ENCODE data around the gene GPR37.

GPR37 gene

DNA sequence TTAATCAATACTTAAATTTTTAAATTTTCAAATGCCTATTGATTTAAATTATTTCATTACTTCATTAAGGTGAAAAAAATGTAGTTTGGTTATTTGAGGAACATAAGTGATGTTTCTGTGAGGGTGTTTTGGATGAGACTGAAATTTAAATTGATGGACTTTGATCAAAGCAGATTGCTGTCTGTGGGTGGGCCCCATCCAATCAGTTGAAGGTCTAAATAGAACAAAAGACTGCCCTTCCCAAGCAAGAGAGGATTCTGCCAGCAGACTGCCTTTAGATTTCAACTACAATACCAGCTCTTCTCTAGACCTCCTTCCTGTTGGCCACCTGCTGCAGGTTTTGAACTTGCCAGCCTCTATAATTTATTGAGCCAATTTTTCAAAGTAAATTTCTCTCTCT, 14.5 kb upstream of the GPR37 start:
- no peak for DNase-seq

GRCh38 chr7:124779620-124780019, 14.0 kb upstream of the GPR37 start:
- no peak for DNase-seq

- DNase-seq: no peak
These were observed 13.6 kb upstream of the GPR37 start for GRCh38 chr7:124779194-124779593.

DNA sequence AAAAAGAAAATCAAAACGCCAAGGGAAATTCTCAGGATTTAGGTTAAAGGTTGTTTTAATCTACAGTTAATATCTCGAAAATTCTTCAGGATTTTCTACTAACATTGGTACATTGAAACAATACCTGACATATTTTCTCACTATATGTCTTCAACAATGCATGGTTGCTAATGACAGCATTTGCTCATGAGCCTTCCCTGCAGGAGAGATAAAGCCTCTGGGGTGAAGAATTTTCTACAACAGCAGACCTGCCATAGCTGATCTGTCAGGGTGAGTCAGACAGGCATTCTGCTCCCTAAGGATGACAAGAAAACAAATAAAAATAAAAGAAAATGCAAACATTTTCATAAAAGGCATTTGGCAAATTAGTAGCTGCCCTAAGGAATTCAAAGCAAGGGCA, 11.7 kb upstream of the GPR37 start:
- no peak for DNase-seq

DNA sequence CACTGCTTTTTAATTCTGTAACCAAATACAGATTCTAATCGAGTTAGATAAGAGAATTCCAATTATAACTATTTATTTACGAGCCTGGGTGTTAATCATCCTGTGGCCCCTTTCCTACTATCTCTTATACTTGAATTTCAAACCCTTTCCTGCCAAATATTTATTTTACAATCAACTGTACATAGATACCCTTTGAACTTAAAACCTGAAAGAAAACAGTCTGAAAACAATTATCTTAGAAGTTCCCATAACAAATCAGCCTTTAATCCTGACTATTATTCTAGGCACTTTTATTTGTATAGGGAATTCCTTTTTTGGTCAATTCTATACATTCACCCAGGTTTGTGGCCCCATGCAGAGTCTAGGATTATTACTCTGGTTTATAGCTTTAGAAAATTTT, 10.6 kb upstream of the GPR37 start:
- no peak for DNase-seq

DNA sequence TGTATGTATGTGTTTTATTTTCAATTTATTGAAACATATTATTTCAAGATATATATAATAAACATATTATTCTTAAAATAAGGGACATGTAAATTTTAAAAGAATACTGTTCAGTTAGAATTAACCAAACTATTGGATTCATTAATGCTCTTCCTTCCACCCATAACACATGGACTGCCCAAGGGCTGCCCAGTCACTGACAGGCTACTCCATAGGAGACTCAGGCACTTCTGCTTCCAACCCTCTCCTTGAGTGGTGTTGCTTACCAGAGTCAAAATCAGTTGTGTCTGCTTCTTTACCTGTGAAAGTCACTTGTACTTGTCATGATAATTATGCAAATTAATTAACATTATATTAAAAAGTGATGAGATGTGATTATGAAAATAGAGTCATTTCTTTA, 9.8 kb upstream of the GPR37 start:
- DNase-seq: no peak

GRCh38 chr7:124773938-124774337, 8.3 kb upstream of the GPR37 start:
- no peak for DNase-seq

- DNase-seq: no peak
These were observed 7.7 kb upstream of the GPR37 start for GRCh38 chr7:124773339-124773738.

- DNase-seq: no peak
These were observed 3.5 kb upstream of the GPR37 start for GRCh38 chr7:124769136-124769535.

DNA sequence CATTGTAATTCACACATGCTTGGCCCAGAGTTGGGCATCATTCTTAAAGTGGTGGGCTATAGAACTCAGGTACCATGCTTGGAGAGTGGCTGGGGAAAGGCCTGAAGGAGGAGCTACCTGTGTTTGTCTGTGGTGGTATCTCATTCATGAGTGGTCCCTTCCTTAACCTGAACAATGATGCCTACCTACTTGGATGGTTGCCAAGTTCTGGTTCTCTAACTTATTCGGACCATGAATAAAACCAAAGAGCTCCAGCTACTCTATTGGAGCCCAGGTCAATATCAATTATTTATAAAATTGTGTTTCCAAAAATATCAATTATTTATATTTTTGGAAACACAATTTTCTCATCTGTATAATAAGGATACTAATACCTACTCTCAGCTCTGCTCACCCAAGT, 2.9 kb upstream of the GPR37 start:
- no peak for DNase-seq

GRCh38 chr7:124764847-124765400, 668 bp downstream of the GPR37 start:
- peak; percentile 9 for DNase-seq

DNA sequence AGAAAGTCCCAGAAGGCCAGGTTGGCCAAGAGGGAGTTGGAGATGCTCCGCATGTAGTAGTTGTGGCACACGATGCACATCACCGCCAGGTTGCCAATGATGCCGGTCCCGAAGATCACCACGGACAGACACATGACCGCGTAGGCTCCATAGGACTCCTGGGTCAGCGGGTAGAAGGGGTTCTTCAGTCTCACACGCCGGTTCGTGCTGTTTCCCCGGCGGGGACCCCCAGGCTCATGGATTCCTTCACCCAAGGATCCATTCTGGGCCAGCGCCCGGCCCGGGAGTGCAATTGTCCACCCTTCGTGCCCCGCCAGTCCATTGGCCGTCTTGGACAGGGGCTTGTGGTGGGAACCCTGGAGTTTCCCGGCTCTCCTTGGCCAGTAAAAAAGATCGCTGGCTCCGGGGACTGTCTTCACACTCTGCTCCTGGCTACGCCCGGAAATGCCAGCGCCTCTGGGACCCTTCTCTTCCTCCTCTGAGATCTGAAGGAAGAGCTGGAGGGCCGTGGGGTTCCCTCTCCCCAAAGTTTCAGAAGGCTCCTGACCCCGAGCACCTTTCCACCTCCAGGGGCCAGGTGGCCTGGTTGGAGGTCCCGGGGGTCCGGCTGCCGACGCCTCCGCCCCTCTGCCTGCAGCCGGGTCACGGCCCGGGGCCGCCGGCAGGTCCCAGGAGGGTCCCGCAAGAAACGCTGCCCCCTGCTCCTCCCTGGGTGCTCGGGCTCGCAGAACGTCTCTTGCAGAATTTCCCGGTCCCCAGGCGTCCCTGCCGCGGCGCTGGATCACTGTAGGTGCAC, 1.3 kb downstream of the GPR37 start:
- DNase-seq: no peak

DNA sequence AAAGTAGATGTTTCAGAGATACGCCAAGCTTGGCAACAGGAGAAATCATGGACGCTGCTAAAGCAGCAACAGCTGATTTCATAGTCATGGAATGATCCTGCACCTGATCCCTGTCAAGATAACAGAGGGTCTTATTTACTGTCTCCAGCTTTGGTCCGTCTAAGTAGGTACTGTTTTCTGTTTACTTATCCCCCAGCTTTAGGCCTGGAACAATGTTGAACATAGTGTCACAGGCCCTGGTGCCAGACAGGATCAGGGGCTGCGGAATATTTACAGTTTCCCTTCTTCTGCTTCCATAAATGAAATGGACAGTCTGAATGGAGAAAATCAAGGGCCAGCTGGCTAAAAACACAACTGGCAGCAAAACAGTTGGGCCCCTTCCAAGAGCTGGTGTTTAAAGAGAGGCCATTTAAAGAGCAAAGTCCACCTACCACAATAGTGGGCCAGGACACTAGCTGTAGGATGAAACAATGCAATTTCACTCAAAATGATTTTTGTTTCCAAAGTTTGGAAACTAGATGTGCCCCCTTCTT, 2.9 kb downstream of the GPR37 start:
- DNase-seq: no peak

GRCh38 chr7:124761164-124761715, 4.4 kb downstream of the GPR37 start:
- no peak for DNase-seq

DNA sequence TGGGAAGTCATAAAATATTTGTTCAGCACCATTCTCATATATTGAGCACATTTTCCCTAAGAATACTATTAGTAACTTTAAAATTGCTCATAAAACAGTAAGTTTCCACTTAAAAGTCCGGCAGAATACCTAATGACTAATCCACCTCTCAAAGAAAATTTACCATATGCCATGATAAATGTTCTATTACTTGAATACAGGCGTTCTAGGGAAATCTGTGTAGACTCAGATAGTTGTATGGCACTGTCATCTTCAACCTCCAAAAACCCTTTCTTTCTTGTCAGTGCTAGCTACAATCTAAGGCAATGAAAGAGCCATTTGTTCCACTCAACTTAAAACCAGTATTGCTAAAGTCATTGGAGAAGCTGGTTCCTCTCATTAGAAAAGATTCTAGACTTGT, 7.3 kb downstream of the GPR37 start:
- no peak for DNase-seq

- DNase-seq: no peak
These were observed 10.9 kb downstream of the GPR37 start for GRCh38 chr7:124754576-124755268.

DNA sequence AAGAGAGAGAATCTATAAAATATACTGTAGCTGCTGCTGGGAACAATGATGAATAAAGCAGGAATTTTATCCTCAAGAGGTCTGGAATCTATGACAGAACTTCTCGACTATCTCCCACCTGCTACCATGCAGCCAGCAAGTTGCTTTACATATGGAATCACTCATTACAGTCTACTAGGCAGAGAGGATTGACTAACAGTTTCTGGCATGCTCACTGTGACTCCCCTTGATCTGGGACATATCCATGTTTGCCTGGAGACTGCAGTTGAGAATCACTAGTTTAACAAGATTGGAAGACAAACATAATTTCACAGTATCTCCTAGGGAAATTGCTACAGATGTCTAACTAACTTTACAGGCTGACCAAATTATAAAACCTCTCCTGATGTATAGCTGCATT, 13.3 kb downstream of the GPR37 start:
- DNase-seq: no peak

DNA sequence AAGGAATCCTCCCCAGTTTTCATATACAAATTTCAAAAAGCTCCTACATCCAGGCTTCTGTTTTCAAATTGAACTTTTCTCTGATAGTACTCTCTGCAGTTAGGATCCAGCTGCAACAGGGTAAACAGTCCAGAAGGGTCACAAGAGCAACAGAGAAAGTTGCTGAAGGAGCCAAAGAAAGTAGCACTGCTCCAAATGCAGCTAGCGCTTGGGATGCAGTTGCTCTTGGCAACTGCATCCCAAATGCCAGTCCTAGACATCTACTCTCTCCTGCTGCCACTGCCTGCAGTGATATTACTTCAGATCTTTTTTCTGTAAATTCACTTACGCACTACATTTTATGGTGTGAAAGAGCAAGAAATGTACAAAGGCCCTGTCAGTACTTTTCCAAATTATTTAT, 14.6 kb downstream of the GPR37 start:
- no peak for DNase-seq

- DNase-seq: no peak
These were observed 18.5 kb downstream of the GPR37 start for GRCh38 chr7:124747072-124747471.

- DNase-seq: no peak
These were observed 27.0 kb downstream of the GPR37 start for GRCh38 chr7:124738639-124739038.

GRCh38 chr7:124737760-124738300, 27.8 kb downstream of the GPR37 start:
- DNase-seq: no peak

- no peak for DNase-seq
These were observed 37.0 kb downstream of the GPR37 start for GRCh38 chr7:124728610-124729009.

- DNase-seq: no peak
These were observed 40.9 kb downstream of the GPR37 start for GRCh38 chr7:124724507-124725192.
